Measurements from ENCODE around the gene DTD1. TPM values are rescaled to one million over a fixed set of nuclear protein-coding genes. Genes with fewer than 3 reads are reported as not detected.

Gene DTD1
- total and polyA plus RNA-seq, 2 of the 13 experiments (the other 11 are each of a cell fraction or from before 2014, with no cell fraction given), result 41.2 to 79.3 TPM

- TF ChIP-seq HNRNPUL1 (IDR thresholded peaks at IDR 0.05; ENCODE audit: low read depth, low read length) (no peak), SRSF1 (optimal IDR thresholded peaks at IDR 0.05; ENCODE audit: low read depth, low read length) (peak; percentile 93), ETS1 (CRISPR knock-in tag; IDR thresholded peaks at IDR 0.05) (0 out of 2 replicates have a peak, but pooled peaks have one; percentile 65), KAT8 (CRISPR knock-in tag; IDR thresholded peaks at IDR 0.05) (peak; percentile 99), NR1H2 (CRISPR knock-in tag; IDR thresholded peaks at IDR 0.05; ENCODE audit: borderline replicate concordance, low read depth) (no peak), GPBP1L1 (CRISPR knock-in tag; IDR thresholded peaks at IDR 0.05) (no peak), KMT2B (CRISPR knock-in tag; IDR thresholded peaks at IDR 0.05) (peak; percentile 91), ZNF414 (CRISPR knock-in tag; IDR thresholded peaks at IDR 0.05) (peak; percentile 77; the same call in 1 of the 2 replicates), HOXA7 (CRISPR knock-in tag; IDR thresholded peaks at IDR 0.05) (no peak), MZF1 (CRISPR knock-in tag; IDR thresholded peaks at IDR 0.05; ENCODE audit: borderline replicate concordance) (peak; percentile 81; the same call in 1 of the 2 replicates), ZNF773 (CRISPR knock-in tag; IDR thresholded peaks at IDR 0.05; ENCODE audit: borderline replicate concordance) (peak; percentile 40; the same call in 1 of the 2 replicates), ISX (CRISPR knock-in tag; conservative IDR thresholded peaks at IDR 0.05) (peak; percentile 90; the same call in 1 of the 2 replicates), SKI (IDR thresholded peaks at IDR 0.05; ENCODE audit: partially characterized antibody) (peak; percentile 11), DNMT1 (CRISPR knock-in tag; IDR thresholded peaks at IDR 0.05) (no peak; the same call in 1 of the 2 replicates), ZMAT3 (CRISPR knock-in tag; conservative IDR thresholded peaks at IDR 0.05) (0 out of 2 replicates have a peak, but pooled peaks have one; percentile 52), ONECUT2 (CRISPR knock-in tag; IDR thresholded peaks at IDR 0.05) (no peak; the same call in 1 of the 2 replicates), CTCF (CRISPR knock-in tag; IDR thresholded peaks at IDR 0.05) (peak; percentile 73), ZNF766 (CRISPR knock-in tag; IDR thresholded peaks at IDR 0.05; ENCODE audit: borderline replicate concordance) (peak; percentile 96)
- TF ChIP-seq, protein P1, sequence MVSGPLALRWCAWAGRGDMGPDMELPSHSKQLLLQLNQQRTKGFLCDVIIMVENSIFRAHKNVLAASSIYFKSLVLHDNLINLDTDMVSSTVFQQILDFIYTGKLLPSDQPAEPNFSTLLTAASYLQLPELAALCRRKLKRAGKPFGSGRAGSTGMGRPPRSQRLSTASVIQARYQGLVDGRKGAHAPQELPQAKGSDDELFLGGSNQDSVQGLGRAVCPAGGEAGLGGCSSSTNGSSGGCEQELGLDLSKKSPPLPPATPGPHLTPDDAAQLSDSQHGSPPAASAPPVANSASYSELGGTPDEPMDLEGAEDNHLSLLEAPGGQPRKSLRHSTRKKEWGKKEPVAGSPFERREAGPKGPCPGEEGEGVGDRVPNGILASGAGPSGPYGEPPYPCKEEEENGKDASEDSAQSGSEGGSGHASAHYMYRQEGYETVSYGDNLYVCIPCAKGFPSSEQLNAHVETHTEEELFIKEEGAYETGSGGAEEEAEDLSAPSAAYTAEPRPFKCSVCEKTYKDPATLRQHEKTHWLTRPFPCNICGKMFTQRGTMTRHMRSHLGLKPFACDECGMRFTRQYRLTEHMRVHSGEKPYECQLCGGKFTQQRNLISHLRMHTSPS (CRISPR knock-in tag; IDR thresholded peaks at IDR 0.05; ENCODE audit: low read depth), result no peak
- TF ChIP-seq, protein P2, sequence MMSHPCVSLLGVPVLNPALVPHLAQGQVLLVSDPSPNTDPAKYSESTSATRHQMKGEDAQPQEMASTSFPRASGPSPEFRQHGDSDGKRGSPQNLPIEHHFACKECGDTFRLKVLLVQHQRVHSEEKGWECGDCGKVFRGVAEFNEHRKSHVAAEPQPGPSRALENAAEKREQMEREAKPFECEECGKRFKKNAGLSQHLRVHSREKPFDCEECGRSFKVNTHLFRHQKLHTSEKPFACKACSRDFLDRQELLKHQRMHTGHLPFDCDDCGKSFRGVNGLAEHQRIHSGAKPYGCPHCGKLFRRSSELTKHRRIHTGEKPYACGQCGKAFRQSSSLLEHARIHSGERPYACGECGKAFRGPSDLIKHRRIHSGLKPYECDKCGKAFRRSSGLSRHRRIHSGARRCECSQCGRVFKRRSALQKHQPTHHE (CRISPR knock-in tag; IDR thresholded peaks at IDR 0.05; ENCODE audit: borderline replicate concordance), result peak; percentile 66; the same call in 1 of the 2 replicates
Observed at GRCh38 chr20:18793625-18794427, 206.0 kb downstream of the DTD1 start (continued).
